ENCODE data around the gene ZMYND8.

ZMYND8 gene

DNA sequence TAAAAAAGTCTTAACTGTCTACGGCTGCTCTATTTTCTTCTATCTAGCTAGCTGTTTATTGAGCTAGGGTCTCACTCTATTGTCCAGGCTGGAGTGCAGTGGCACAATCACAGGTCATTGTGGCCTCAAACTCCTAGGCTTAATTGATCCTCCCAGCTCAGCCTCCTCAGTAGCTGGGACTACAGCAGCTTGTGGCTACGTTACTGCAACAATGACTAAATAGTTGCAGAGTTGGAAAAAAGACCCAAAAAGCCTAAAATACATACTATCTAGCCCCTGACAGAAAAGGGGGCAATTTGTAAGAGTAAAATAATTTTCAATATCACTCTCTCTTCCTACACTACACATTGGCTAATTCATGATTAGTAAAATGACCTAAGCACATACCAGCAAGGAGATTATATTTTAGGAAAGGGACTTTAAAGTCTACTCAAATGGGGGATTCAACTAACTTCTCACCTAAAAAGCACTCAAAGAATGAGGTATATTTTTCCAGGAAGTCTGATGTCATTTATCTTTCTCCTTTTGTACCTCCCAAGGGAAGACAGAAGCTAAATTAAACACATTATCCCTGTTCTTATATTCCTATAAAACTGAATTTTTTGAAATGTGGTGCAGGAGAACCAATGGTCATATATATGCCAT lies 82.8 kb downstream of the ZMYND8 start:
- DNase-seq (ENCODE audit: low read depth): no peak
- H3K4me3 ChIP-seq (ENCODE audit: low read length): no peak overlapping the region
- TF ChIP-seq, protein P1, sequence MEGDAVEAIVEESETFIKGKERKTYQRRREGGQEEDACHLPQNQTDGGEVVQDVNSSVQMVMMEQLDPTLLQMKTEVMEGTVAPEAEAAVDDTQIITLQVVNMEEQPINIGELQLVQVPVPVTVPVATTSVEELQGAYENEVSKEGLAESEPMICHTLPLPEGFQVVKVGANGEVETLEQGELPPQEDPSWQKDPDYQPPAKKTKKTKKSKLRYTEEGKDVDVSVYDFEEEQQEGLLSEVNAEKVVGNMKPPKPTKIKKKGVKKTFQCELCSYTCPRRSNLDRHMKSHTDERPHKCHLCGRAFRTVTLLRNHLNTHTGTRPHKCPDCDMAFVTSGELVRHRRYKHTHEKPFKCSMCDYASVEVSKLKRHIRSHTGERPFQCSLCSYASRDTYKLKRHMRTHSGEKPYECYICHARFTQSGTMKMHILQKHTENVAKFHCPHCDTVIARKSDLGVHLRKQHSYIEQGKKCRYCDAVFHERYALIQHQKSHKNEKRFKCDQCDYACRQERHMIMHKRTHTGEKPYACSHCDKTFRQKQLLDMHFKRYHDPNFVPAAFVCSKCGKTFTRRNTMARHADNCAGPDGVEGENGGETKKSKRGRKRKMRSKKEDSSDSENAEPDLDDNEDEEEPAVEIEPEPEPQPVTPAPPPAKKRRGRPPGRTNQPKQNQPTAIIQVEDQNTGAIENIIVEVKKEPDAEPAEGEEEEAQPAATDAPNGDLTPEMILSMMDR (conservative IDR thresholded peaks at IDR 0.05; ENCODE audit: low read depth, low read length): no peak

DNA sequence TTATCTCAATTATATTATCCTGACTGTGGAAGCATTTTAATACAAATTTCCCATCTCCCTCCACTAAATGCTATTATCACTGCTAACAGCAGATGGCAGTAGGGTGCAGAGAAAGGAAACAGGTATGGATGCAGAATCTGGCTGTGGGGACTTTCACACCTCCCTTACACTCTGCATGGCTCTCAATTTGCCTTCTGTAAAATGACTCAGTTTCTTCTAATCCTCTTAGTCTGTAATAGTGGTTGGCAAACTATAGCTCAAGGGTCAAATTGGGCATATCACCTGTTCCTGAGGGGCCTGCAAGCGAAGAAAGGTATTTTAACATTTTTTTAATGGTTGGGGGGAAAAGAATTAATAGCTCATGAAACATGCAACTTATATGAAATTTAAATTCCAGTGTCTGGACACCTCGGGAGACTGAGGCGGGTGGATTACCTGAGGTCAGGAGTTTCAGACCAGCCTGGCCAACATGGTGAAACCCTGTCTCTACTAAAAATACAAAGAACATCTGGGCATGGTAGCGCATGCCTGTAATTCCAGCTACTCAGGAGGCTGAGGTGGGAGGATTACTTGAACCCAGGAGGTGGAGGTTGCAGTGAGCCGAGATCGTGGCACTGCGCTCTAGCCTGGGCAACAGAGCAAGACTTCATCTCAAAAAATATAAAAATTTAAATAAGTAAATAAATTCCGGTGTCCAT lies 83.5 kb downstream of the ZMYND8 start:
- DNase-seq (ENCODE audit: low read depth): no peak
- TF ChIP-seq, protein P1 (conservative IDR thresholded peaks at IDR 0.05; ENCODE audit: low read depth, low read length): peak; percentile 86
- H3K4me3 ChIP-seq (ENCODE audit: low read length): no peak overlapping the region

DNA sequence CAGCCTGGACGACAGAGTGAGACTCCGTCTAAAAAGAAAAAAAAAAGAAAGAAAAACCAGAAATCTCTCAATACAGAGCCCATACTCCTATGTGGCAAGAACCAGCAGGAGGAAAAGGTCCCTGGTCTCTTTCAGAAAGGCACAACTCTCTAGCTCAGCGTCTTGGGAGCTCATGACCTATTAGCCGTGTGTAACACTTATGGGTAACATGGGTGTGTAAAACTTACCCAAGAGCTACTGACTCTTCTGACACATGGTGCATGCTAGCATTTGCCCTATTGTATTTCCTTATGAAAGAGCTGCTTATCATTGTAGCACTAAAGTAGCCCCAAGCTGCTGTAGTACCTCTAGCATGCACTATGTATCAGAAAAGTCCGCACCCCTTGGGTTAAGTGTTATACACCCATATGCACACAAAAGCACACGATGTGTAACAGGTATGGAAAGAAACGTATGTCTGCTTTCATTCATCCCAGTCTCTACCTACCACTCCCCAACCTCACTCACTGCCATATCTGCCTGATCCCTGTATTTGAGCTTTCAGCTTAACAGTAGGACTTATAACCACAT lies 85.4 kb downstream of the ZMYND8 start:
- H3K4me3 ChIP-seq (ENCODE audit: low read length): no peak overlapping the region
- no peak for DNase-seq (ENCODE audit: low read depth)
- TF ChIP-seq, protein P1 (conservative IDR thresholded peaks at IDR 0.05; ENCODE audit: low read depth, low read length): no peak

DNA sequence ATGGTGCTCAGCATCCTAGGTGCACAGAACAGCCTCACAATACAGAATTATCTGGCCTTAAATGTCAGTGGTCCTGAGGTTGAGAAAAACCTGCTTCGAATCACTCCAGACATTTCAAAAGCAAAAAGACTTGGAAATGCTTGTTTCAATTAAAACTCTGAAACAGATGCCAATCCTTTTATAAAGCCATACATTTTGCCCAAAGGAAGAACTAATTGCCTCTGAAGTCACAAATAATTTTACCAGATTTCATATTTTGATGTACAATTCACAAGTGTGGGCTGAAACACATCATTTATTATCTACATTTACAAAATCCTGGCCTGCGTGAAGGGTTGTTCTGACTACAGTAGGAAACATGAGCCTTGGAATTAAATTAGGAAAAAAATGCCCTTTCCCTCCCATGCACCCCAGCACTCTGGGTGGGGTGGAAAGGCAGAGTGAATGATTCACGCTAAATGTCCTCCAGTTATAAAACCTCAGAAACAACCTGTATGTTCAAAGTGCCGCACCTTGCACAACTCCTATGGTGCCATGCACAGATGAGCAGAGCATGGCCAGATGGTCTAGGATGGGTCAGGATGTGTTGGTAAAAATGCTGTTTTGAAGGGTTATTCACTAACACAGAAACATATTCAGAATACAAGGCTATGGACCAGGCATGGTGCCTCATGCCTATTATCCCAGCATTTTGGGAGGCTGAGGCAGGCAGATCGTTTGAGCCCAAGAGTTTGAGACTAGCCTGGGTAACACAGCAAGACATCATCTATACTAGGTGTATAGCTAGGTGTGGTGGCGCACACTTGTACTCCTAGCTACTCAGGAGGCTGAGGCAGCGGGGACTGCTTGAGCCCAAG lies 87.0 kb downstream of the ZMYND8 start:
- TF ChIP-seq, protein P1 (conservative IDR thresholded peaks at IDR 0.05; ENCODE audit: low read depth, low read length): no peak
- DNase-seq (ENCODE audit: low read depth): no peak
- H3K4me3 ChIP-seq (ENCODE audit: low read length): no peak overlapping the region

DNA sequence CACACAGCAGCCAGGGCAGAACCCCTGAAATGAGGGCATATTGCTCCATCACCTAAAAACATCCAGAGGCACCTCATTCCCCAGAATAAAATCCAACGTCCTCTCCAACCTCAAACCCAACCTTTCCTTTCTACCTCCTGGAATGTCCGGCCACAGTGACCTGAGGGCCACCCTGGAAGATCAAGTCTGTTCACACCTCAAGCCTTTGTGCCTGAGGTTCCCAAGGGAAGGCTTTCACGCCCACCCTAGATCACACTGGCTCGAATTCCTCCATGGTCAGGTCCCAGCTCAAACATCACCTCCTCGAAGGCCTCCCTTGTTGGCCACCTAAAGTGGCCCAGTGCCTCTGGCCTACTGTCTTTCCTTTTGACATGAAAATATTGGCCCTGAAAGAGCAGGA lies 88.9 kb downstream of the ZMYND8 start:
- H3K4me3 ChIP-seq (ENCODE audit: low read length): no peak overlapping the region
- TF ChIP-seq, protein P1 (conservative IDR thresholded peaks at IDR 0.05; ENCODE audit: low read depth, low read length): no peak
- no peak for DNase-seq (ENCODE audit: low read depth)

DNA sequence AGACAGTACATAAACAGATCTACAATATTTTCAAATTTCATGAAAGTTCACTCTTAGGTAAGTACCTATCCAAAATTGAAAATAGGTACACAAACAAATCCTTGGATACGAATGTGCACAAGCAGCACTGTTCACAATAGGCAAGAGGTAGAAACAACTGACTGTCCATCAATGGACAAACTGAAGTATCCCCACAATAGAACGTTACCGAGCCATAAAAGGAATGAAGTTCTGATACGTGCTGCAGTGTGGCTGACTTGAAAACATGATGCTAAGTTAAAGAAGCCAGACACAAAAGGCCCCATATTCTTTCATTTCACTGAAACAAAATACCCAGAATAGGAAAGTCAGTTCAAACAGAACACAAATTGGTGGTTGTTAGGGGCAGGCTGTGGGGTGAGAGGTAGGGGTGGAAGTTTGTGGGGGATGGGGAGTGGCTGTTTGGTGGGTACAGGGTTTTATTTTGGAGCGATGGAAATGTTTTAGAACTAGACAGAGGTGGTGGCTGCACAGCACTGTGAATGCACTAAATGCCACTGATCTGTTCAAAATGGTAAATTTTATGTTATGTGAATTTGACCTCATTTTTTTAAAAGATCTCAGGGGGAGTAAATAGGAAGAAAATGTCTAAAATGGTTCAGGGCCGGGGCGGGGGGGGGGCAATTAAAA lies 89.5 kb downstream of the ZMYND8 start:
- TF ChIP-seq, protein P1 (conservative IDR thresholded peaks at IDR 0.05; ENCODE audit: low read depth, low read length): no peak
- no peak overlapping the region for H3K4me3 ChIP-seq (ENCODE audit: low read length)
- DNase-seq (ENCODE audit: low read depth): no peak
